Neural progenitor cell (in vitro differentiated cells): Measurements from ENCODE around the gene COMMD7. TPM values are rescaled to one million over a fixed set of nuclear protein-coding genes. Genes with fewer than 3 reads are reported as not detected.
A peak's percentile ranks its signal among the peaks of the same experiment; 100 is the strongest.

Experiments used
- DNase-seq: peaks from one replicate; pipeline ENCODE4 v3.0.0-alpha.2; 2016; ENCODE audit warnings: low spot score
- H2AFZ ChIP-seq: fragments of 200-600 bp; sonication (generic); replicated peaks from 2 replicates; pipeline ENCODE4 v1.6.1; 2016; ENCODE audit warnings: antibody characterized with exemption
- H3F3A ChIP-seq: fragments of 200-600 bp; sonication (generic); 2 replicates; pipeline ENCODE4 v1.6.1; 2016; ENCODE audit warnings: antibody characterized with exemption, low read depth
- H3K27ac ChIP-seq: fragments of 200-600 bp; sonication (generic); 2 replicates; pipeline ENCODE4 v1.5.1; 2016; ENCODE audit warnings: mild to moderate bottlenecking
- H3K27me3 ChIP-seq: fragments of 200-600 bp; sonication (generic); 2 replicates; pipeline ENCODE4 v1.6.1; 2016; ENCODE audit warnings: mild to moderate bottlenecking, moderate library complexity
- H3K36me3 ChIP-seq: fragments of 200-600 bp; sonication (generic); 2 replicates; pipeline ENCODE4 v1.5.1; 2016
- H3K4me1 ChIP-seq: fragments of 200-600 bp; sonication (generic); 2 replicates; pipeline ENCODE4 v1.6.1; 2016; ENCODE audit warnings: mixed run types
- H3K4me2 ChIP-seq: fragments of 200-600 bp; sonication (generic); 2 replicates; pipeline ENCODE4 v1.6.1; 2016
- H3K4me3 ChIP-seq: fragments of 200-600 bp; sonication (generic); 2 replicates; pipeline ENCODE4 v1.5.1; 2016
- H3K79me2 ChIP-seq: fragments of 200-600 bp; sonication (generic); 2 replicates; pipeline ENCODE4 v1.6.1; 2016; ENCODE audit warnings: low read depth
- H3K9ac ChIP-seq: fragments of 200-600 bp; sonication (generic); 2 replicates; pipeline ENCODE4 v1.6.1; 2016
- H3K9me3 ChIP-seq: fragments of 200-600 bp; sonication (generic); 2 replicates; pipeline ENCODE4 v1.5.1; 2016; ENCODE audit warnings: low read depth
- H4K20me1 ChIP-seq: fragments of 200-600 bp; sonication (generic); 2 replicates; pipeline ENCODE4 v1.6.1; 2016; ENCODE audit warnings: low read depth
- H3K27ac Mint-ChIP-seq: 3 replicates; pipeline ENCODE4 v1.8.0; 2021; ENCODE audit warnings: mixed read lengths
- H3K27me3 Mint-ChIP-seq: 2 replicates; pipeline ENCODE4 v1.8.0; 2022; ENCODE audit warnings: low read depth, mild to moderate bottlenecking, inconsistent platforms, moderate library complexity, mixed read lengths; ENCODE audit not compliant: insufficient read depth
- H3K36me3 Mint-ChIP-seq: 3 replicates; pipeline ENCODE4 v1.8.0; 2021; ENCODE audit warnings: mixed read lengths
- H3K4me1 Mint-ChIP-seq: 3 replicates; pipeline ENCODE4 v1.8.0; 2021; ENCODE audit warnings: mixed read lengths
- H3K4me3 Mint-ChIP-seq: 3 replicates; pipeline ENCODE4 v1.8.0; 2021; ENCODE audit warnings: mild to moderate bottlenecking, moderate library complexity, mixed read lengths
- H3K9me3 Mint-ChIP-seq: 3 replicates; pipeline ENCODE4 v1.8.0; 2020; ENCODE audit warnings: mixed read lengths
- CTCF ChIP-seq: fragments of 200-600 bp; sonication (generic); IDR thresholded peaks from 2 replicates; pipeline ENCODE4 v1.5.1; 2017; ENCODE audit warnings: antibody characterized with exemption, mild to moderate bottlenecking
- EZH2 ChIP-seq: fragments of 200-600 bp; sonication (generic); IDR thresholded peaks from 2 replicates; pipeline ENCODE4 v1.6.1; 2017; ENCODE audit warnings: antibody characterized with exemption, mild to moderate bottlenecking, moderate library complexity
- EZH2phosphoT487 ChIP-seq: fragments of 200-600 bp; sonication (generic); IDR thresholded peaks from 2 replicates; pipeline ENCODE4 v1.6.1; 2017; ENCODE audit warnings: antibody characterized with exemption
- total RNA-seq: library from RNA; depleted of rRNA; stranded (reverse); fragments of >200 nt; gene quantifications from 2 replicates; pipeline ENCODE4 v1.2.3, GENCODE V29; 2015; ENCODE audit warnings: low replicate concordance

Gene COMMD7
- total RNA-seq, 1 donor from 2014 or later: 44.4 TPM

GRCh38 chr20:32749914-32750637 lies 6.8 kb upstream of the COMMD7 start:
- Histone ChIP-seq H3K9ac (no peak overlapping the region), H2AFZ (peak overlapping the region; percentile 62), H3K79me2 (no peaks in the 10 kb centered on the region), H3K27me3 (no peaks in the 10 kb centered on the region), H3K9me3 (no peaks in the 10 kb centered on the region), H3K36me3 (no peaks in the 10 kb centered on the region), H4K20me1 (no peaks in the 10 kb centered on the region), H3K4me2 (peak overlapping the region; percentile 65), H3K4me3 (peak overlapping the region; percentile 13), H3K4me1 (peaks cover 29% of the 10 kb centered on the region), H3F3A (peaks cover 41% of the 10 kb centered on the region), H3K27ac (peak overlapping the region; percentile 88)
- TF ChIP-seq EZH2 (no peak), CTCF (no peak), EZH2phosphoT487 (no peak)
- H3K4me1 Mint-ChIP-seq: peaks cover 20% of the 10 kb centered on the region
- H3K9me3 Mint-ChIP-seq: no peaks in the 10 kb centered on the region
- H3K27ac Mint-ChIP-seq: no peak overlapping the region
- H3K36me3 Mint-ChIP-seq: no peaks in the 10 kb centered on the region
- peak overlapping the region; percentile 21 for H3K4me3 Mint-ChIP-seq
- peak; percentile 88 for DNase-seq
- peaks cover 8% of the 10 kb centered on the region for H3K27me3 Mint-ChIP-seq

GRCh38 chr20:32742322-32743236 lies 688 bp downstream of the COMMD7 start:
- Histone ChIP-seq H3K27ac (no peak overlapping the region), H3K9me3 (no peaks in the 10 kb centered on the region), H3K4me1 (peaks cover 19% of the 10 kb centered on the region), H3K79me2 (peaks cover 53% of the 10 kb centered on the region), H3K27me3 (no peaks in the 10 kb centered on the region), H2AFZ (peak overlapping the region; percentile 47), H3K36me3 (no peaks in the 10 kb centered on the region), H3F3A (peaks cover 22% of the 10 kb centered on the region), H3K9ac (peak overlapping the region; percentile 40), H3K4me3 (peak overlapping the region; percentile 66), H4K20me1 (no peaks in the 10 kb centered on the region), H3K4me2 (peak overlapping the region; percentile 75)
- no peak for TF ChIP-seq EZH2phosphoT487
- TF ChIP-seq EZH2: no peak
- DNase-seq: peak; percentile 25
- H3K27ac Mint-ChIP-seq: peak overlapping the region; percentile 96
- peaks cover 18% of the 10 kb centered on the region for H3K4me1 Mint-ChIP-seq
- H3K27me3 Mint-ChIP-seq: peaks cover 14% of the 10 kb centered on the region
- peak overlapping the region; percentile 97 for H3K4me3 Mint-ChIP-seq
- no peaks in the 10 kb centered on the region for H3K9me3 Mint-ChIP-seq
- H3K36me3 Mint-ChIP-seq: no peaks in the 10 kb centered on the region

GRCh38 chr20:32741151-32741550 lies 2.1 kb downstream of the COMMD7 start:
- Histone ChIP-seq H3K27ac (no peak overlapping the region), H3K79me2 (peaks cover 62% of the 10 kb centered on the region), H3K9ac (no peak overlapping the region), H3F3A (peaks cover 22% of the 10 kb centered on the region), H2AFZ (no peak overlapping the region), H3K27me3 (no peaks in the 10 kb centered on the region), H3K4me2 (no peak overlapping the region), H3K36me3 (no peaks in the 10 kb centered on the region), H3K4me1 (peaks cover 19% of the 10 kb centered on the region), H4K20me1 (no peaks in the 10 kb centered on the region), H3K9me3 (no peaks in the 10 kb centered on the region), H3K4me3 (no peak overlapping the region)
- no peak for TF ChIP-seq CTCF
- no peak for TF ChIP-seq EZH2phosphoT487
- TF ChIP-seq EZH2: no peak
- no peak overlapping the region for H3K27ac Mint-ChIP-seq
- no peaks in the 10 kb centered on the region for H3K36me3 Mint-ChIP-seq
- H3K4me3 Mint-ChIP-seq: no peak overlapping the region
- DNase-seq: no peak
- H3K9me3 Mint-ChIP-seq: no peaks in the 10 kb centered on the region
- H3K4me1 Mint-ChIP-seq: peaks cover 18% of the 10 kb centered on the region
- peaks cover 14% of the 10 kb centered on the region for H3K27me3 Mint-ChIP-seq
